ENCODE measurements around the gene MAPK9.
A peak's percentile ranks its signal among the peaks of the same experiment; 100 is the strongest.

The MAPK9 gene

DNA sequence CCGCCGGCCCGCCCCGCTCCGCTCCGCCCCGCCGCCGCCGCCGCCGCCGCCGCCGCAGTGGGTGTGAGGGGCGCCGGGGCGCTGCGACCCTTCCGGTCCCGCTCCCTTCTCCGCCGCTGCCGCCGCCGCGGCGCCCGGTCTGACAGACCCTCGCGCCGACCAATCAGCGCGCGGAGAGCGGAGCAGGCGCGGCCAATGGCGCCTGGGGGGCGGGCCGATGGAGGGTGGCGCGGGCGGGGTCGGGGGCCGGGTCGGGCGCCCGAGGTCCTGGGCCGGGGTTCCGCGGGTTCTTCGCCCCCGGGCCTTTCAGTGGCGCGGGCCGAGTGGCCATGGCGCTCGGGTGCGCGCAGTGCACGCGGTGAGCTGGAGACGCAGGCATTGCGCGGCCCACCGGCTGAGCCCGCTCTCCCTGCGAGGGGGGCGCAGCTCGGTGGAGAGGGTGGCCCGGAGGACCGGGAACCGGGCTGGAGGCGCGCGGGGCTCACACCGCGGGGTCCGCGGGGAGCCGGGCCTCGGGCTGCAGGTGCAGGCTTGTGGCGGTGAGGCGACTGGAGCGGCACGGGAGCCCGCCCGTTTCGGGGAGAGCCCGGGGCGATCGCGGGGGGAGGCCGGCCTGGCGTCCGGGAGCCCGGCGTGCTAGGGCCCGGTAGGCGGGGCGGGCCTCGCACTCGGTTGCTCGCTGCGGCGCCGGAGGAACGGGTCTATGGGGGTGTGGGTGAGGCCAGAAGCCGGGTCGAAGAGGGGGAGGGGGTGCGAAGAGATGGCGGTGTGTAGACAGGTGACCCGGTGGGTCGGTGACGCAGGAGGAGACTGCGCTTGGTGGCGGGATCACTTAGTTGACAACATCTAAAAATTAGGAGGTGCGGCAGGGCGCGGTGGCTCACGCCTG is at the start of gene MAPK9:
MAPK9 (minus strand) TSS at position 141 of the 889 bp plus-strand sequence. CDS start 11,522 bp downstream, outside the sequence.
- in situ Hi-C loops (cut with MboI; ENCODE audit: low sequenced_read_pairs, unreplicated experiment), result no loop called here
- peak; percentile 95 for DNase-seq (ENCODE audit: low spot score)
- TF ChIP-seq, protein P1, sequence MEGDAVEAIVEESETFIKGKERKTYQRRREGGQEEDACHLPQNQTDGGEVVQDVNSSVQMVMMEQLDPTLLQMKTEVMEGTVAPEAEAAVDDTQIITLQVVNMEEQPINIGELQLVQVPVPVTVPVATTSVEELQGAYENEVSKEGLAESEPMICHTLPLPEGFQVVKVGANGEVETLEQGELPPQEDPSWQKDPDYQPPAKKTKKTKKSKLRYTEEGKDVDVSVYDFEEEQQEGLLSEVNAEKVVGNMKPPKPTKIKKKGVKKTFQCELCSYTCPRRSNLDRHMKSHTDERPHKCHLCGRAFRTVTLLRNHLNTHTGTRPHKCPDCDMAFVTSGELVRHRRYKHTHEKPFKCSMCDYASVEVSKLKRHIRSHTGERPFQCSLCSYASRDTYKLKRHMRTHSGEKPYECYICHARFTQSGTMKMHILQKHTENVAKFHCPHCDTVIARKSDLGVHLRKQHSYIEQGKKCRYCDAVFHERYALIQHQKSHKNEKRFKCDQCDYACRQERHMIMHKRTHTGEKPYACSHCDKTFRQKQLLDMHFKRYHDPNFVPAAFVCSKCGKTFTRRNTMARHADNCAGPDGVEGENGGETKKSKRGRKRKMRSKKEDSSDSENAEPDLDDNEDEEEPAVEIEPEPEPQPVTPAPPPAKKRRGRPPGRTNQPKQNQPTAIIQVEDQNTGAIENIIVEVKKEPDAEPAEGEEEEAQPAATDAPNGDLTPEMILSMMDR (IDR thresholded peaks at IDR 0.05; ENCODE audit: borderline replicate concordance, control extremely low read depth, extremely low read depth, insufficient read depth, missing control alignments), result no peak

DNA sequence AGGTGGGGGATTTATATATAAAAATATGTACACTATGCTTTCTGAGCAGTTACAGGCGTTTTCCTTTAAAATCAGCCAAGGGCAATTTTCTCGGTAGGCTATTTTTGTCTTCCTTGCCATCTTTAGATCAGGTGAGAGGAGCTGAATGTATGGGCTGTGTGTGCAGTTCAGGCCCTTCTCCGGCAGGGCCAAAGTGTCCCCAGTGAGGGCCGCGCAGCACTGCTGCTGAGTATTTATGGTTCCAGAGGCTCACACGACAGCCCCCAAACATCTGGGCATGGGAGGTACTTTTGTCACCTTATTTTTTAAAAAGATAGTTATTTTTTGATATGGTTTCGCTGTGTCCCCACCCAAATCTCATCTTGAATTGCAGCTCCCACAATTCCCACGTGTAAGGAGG is 49.7 kb upstream of the MAPK9 start:
- TF ChIP-seq, protein P1 (IDR thresholded peaks at IDR 0.05; ENCODE audit: borderline replicate concordance, control extremely low read depth, extremely low read depth, insufficient read depth, missing control alignments), result no peak
- DNase-seq (ENCODE audit: low spot score), result no peak
- in situ Hi-C loops (cut with MboI; ENCODE audit: low sequenced_read_pairs, unreplicated experiment), result no loop called here

DNA sequence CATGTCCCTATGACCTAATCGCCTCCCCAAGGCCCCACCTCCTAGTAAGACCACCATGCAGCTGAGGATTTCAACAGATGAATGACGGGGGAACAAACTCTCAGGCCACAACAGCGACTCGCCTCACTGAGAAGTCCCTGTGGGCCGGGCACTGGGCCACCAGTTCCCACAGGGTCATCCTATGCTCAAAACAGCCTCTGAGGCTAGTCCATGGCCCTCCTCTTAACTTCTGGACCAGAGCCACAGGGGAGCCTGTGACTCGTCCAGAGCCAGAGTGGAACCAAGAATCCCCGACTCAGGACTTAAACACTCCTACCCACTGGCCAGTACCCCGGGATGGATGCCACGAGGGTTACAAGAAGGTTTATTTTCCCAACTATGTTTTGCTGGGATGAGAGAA is 49.0 kb upstream of the MAPK9 start:
- in situ Hi-C loops (cut with MboI; ENCODE audit: low sequenced_read_pairs, unreplicated experiment), result no loop called here
- TF ChIP-seq, protein P1 (IDR thresholded peaks at IDR 0.05; ENCODE audit: borderline replicate concordance, control extremely low read depth, extremely low read depth, insufficient read depth, missing control alignments), result no peak
- no peak for DNase-seq (ENCODE audit: low spot score)

DNA sequence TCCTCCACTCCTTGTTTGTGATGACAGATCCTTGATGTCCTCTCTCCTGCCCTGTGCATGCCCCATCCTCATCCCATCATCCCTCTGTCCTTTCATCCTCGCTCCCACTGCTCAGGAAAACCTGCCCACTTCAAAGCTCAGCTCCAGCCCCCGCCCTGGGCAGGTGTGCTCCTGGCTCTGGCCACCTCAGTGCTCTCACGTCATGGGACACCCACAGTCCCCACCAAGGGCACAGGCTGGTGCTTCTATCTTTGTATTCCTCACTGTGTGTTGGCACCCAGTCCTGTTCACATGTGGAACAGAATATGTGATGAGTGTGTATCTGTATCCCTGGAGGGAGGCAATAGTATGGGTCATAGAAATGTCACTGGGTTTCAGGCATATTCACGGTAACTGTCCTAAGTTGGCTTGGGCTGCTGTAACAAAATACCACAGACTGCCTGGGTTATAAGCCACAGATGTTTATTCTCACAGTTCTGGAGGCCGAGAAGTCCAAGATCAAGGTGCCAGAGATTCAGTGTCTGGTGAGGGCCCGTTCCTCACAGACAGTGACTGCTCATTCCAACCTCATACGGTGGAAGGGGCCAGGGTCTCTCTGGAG is 47.8 kb upstream of the MAPK9 start:
- TF ChIP-seq, protein P1 (IDR thresholded peaks at IDR 0.05; ENCODE audit: borderline replicate concordance, control extremely low read depth, extremely low read depth, insufficient read depth, missing control alignments), result no peak
- no peak for DNase-seq (ENCODE audit: low spot score)
- in situ Hi-C loops (cut with MboI; ENCODE audit: low sequenced_read_pairs, unreplicated experiment), result no loop called here

DNA sequence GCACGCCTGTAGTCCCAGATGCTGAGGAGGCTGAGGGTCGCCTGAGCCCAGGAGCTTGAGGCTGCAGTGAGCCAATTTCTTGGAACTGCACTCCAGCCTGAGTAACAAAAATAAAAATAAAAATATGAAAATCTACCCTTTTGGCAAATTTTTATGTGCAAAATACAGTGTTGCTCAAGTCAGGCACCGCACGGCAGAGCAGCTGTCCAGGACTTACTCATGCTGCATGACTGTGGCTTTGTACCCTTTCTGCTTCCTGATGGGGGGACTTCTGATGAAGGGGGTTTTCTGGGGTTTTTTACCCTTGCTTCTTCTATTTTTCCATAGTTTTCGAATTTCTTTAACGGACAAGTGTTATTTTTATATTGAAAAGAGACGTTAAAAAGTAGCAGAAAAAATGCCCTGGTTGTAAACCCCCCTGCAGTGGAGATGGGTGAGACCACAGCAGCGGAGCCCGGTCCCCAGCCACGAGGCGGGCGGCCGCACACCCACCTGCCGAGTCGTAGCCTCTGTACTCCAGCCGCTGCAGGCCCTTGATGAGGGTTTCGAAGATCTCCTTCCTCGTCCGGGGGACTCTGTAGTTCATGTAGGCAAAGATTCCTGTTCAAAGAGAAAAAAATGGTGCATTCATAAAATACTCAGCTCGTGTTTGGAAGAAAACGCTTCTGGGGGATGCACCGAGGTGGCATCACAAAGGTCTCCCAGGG is 46.3 kb upstream of the MAPK9 start:
- DNase-seq (ENCODE audit: low spot score), result no peak
- in situ Hi-C loops (cut with MboI; ENCODE audit: low sequenced_read_pairs, unreplicated experiment), result no loop called here
- TF ChIP-seq, protein P1 (IDR thresholded peaks at IDR 0.05; ENCODE audit: borderline replicate concordance, control extremely low read depth, extremely low read depth, insufficient read depth, missing control alignments), result no peak

DNA sequence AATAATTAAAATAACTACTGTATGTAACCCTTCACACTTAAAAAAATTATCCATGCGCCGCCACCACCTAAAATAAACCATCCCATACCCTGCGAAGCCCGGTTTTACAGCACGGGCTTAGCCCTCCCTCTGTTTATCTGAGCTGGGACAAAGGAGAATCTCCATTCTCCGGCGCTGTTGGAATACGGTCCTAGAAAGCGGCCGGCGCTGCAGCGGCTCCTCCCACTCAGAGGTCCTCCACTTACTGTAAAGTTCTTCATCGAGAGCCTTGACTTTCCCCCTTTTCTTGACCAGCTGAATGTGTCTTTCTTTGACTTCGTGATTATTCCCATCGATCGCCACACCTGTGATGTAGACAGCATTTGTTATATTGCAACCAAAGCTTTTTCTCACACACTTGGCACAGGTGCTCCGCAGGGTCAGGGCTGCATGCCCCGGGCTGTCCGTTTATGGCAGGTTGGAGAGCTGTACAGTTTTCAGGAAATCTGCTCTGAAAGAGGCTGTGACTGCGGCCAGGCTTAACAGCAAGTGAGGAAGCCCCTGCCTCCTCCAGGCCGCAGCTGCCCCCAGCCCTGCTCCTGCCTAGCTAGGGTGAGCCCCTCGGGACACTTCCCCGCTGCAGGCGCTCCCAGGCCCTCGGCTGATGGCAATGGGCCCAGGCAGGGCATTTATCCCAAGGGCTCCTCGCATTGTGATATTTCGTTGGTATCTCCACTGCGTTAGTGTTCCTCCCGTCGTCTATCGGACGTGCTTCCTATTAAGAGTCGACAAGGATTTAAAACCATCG is 44.5 kb upstream of the MAPK9 start:
- TF ChIP-seq, protein P1 (IDR thresholded peaks at IDR 0.05; ENCODE audit: borderline replicate concordance, control extremely low read depth, extremely low read depth, insufficient read depth, missing control alignments), result no peak
- in situ Hi-C loops (cut with MboI; ENCODE audit: low sequenced_read_pairs, unreplicated experiment), result no loop called here
- no peak for DNase-seq (ENCODE audit: low spot score)
